ENCODE data around the gene IFNGR1. TPM values are rescaled to one million over a fixed set of nuclear protein-coding genes. Genes with fewer than 3 reads are reported as not detected.

IFNGR1 gene
- total RNA-seq, 4 donors from 2014 or later: 77.8 to 91.5 (median 84.3) TPM

GRCh38 chr6:137165375-137166246 lies 53.6 kb downstream of the IFNGR1 start:
- no peak for DNase-seq (ENCODE audit: low spot score in 2 of 2)
- H3K27ac ChIP-seq: no peak overlapping the region
- peaks cover 37% of the 10 kb centered on the region for H3K4me1 ChIP-seq
- no peaks in the 10 kb centered on the region for H3K27me3 ChIP-seq
- H3K36me3 ChIP-seq: no peaks in the 10 kb centered on the region
- no peak for TF ChIP-seq POLR2A (IDR thresholded peaks at IDR 0.05)
- peak in 1 of 2 donors; percentile 36 for TF ChIP-seq CTCF (IDR thresholded peaks at IDR 0.05)
- TF ChIP-seq EP300 (IDR thresholded peaks at IDR 0.05): no peak
- H3K4me3 ChIP-seq: no peak overlapping the region
- no peaks in the 10 kb centered on the region for H3K9me3 ChIP-seq
- WGBS: 71% methylated on average over 9 of the region's 9 CpGs

GRCh38 chr6:137163732-137164318 lies 55.4 kb downstream of the IFNGR1 start:
- H3K27ac ChIP-seq: no peak overlapping the region
- no peak for TF ChIP-seq POLR2A (IDR thresholded peaks at IDR 0.05)
- TF ChIP-seq POLR2AphosphoS5 (IDR thresholded peaks at IDR 0.05): no peak
- TF ChIP-seq EP300 (IDR thresholded peaks at IDR 0.05): no peak
- TF ChIP-seq CTCF (IDR thresholded peaks at IDR 0.05): no peak
- peaks cover 47% of the 10 kb centered on the region for H3K4me1 ChIP-seq
- H3K36me3 ChIP-seq: no peaks in the 10 kb centered on the region
- H3K4me3 ChIP-seq: no peak overlapping the region
- 83% methylated on average over 12 of the region's 12 CpGs for WGBS
- no peak for DNase-seq (ENCODE audit: low spot score in 2 of 2)
- H3K9me3 ChIP-seq: no peaks in the 10 kb centered on the region
- H3K27me3 ChIP-seq: no peaks in the 10 kb centered on the region

- H3K36me3 ChIP-seq: no peaks in the 10 kb centered on the region
- TF ChIP-seq EP300 (IDR thresholded peaks at IDR 0.05): no peak
- no peak for TF ChIP-seq CTCF (IDR thresholded peaks at IDR 0.05)
- no peak for TF ChIP-seq POLR2A (IDR thresholded peaks at IDR 0.05)
- TF ChIP-seq POLR2AphosphoS5 (IDR thresholded peaks at IDR 0.05): no peak
- peaks cover 56% of the 10 kb centered on the region for H3K4me1 ChIP-seq
- 76% methylated on average over 3 of the region's 3 CpGs for WGBS
- H3K27ac ChIP-seq: no peak overlapping the region
- H3K27me3 ChIP-seq: no peaks in the 10 kb centered on the region
- no peaks in the 10 kb centered on the region for H3K9me3 ChIP-seq
- no peak overlapping the region for H3K4me3 ChIP-seq
- no peak for DNase-seq (ENCODE audit: low spot score in 2 of 2)
These were observed 56.4 kb downstream of the IFNGR1 start for GRCh38 chr6:137162692-137163306.

DNA sequence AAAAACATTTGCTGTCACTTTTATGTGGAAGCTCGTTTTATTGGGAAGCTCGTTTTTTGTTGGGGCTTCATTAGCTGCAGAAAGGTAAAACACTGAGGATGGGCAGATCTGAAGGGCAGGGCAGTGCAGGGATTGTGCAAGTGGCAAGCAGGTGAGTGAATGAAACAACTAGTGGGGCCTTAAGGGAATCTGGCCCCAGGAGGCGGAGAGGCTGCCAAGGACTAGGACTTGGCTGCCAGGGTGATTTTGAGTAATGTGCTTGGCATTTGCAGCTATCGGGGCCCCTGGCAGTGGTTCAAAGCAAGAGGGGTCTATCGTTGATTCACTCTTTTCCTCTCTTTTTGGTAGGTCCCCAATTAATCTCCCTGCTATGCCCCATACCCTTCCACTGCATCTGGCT lies 57.2 kb downstream of the IFNGR1 start:
- Histone ChIP-seq H3K9me3 (no peaks in the 10 kb centered on the region), H3K4me3 (no peak overlapping the region), H3K36me3 (no peaks in the 10 kb centered on the region), H3K4me1 (peaks cover 64% of the 10 kb centered on the region), H3K27ac (no peak overlapping the region), H3K27me3 (no peaks in the 10 kb centered on the region)
- DNase-seq (ENCODE audit: low spot score in 2 of 2): no peak
- WGBS: 37% methylated on average over 5 of the region's 5 CpGs
- TF ChIP-seq EP300 (IDR thresholded peaks at IDR 0.05): no peak
- TF ChIP-seq POLR2A (IDR thresholded peaks at IDR 0.05): no peak
- no peak for TF ChIP-seq POLR2AphosphoS5 (IDR thresholded peaks at IDR 0.05)
- no peak for TF ChIP-seq CTCF (IDR thresholded peaks at IDR 0.05)

GRCh38 chr6:137160763-137161162 lies 58.4 kb downstream of the IFNGR1 start:
- WGBS: 44% methylated on average over 3 of the region's 3 CpGs
- DNase-seq (ENCODE audit: low spot score in 2 of 2): no peak
- no peak overlapping the region for H3K4me3 ChIP-seq
- peaks cover 66% of the 10 kb centered on the region for H3K4me1 ChIP-seq
- H3K36me3 ChIP-seq: no peaks in the 10 kb centered on the region
- H3K27ac ChIP-seq: no peak overlapping the region
- TF ChIP-seq POLR2AphosphoS5 (IDR thresholded peaks at IDR 0.05): no peak
- TF ChIP-seq EP300 (IDR thresholded peaks at IDR 0.05): no peak
- H3K9me3 ChIP-seq: no peaks in the 10 kb centered on the region
- H3K27me3 ChIP-seq: no peaks in the 10 kb centered on the region
